ENCODE data around the gene ERO1A.

The ERO1A gene

DNA sequence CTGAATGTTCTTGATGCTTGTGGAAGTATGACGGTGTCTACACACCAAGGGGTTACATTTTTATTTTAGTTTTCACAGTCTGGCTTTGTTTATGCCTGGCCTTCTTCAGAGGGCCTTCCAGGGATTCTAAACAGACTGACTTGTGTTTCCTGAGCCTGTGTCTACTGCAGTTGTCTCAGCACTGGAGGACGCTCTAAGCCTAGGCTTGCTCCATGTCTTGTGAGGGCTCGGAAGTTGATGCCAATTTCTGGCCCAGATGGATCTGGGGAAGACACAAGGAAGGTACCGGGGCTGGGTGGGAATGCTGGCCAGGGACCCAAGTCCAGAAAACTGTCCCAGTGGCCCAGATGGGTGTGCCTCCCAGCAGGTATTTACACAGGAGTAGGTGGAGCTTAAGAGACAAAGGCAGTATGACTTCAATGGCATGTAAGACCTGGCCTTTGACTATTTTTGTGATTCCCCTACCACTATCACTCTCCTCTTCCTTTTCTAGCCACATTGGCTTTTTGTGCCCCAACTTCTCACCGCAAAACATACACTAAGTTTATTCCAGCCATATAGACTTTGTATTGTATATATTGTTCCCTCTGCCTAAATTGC is 85.8 kb downstream of the ERO1A start:
- TF ChIP-seq, protein P1, sequence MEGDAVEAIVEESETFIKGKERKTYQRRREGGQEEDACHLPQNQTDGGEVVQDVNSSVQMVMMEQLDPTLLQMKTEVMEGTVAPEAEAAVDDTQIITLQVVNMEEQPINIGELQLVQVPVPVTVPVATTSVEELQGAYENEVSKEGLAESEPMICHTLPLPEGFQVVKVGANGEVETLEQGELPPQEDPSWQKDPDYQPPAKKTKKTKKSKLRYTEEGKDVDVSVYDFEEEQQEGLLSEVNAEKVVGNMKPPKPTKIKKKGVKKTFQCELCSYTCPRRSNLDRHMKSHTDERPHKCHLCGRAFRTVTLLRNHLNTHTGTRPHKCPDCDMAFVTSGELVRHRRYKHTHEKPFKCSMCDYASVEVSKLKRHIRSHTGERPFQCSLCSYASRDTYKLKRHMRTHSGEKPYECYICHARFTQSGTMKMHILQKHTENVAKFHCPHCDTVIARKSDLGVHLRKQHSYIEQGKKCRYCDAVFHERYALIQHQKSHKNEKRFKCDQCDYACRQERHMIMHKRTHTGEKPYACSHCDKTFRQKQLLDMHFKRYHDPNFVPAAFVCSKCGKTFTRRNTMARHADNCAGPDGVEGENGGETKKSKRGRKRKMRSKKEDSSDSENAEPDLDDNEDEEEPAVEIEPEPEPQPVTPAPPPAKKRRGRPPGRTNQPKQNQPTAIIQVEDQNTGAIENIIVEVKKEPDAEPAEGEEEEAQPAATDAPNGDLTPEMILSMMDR (IDR thresholded peaks at IDR 0.05; ENCODE audit: control insufficient read depth, extremely low read depth, insufficient read depth), result no peak
- DNase-seq (ENCODE audit: low read depth), result no peak
- no peak overlapping the region for H3K4me3 ChIP-seq (ENCODE audit: low read depth, low read length)

DNA sequence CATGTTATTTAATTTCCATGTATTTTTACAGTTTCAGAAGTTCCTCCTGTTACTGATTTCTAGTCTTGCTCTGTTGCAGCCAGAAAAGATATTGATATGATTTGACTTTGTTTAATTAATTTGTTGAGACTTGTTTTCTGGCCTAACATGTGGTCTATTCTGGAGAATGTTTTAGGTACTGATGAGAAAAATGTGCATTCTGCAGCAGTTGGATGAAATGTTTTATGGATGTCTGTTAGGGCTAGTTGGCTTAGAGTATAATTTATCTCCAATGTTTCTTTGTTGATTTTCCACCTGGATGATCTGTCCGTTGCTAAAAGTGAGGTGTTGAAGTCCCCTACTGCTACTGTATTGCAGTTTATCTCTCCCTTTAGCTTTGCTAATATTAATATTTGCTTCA is 88.3 kb downstream of the ERO1A start:
- TF ChIP-seq, protein P1 (IDR thresholded peaks at IDR 0.05; ENCODE audit: control insufficient read depth, extremely low read depth, insufficient read depth), result no peak
- H3K4me3 ChIP-seq (ENCODE audit: low read depth, low read length), result no peak overlapping the region
- DNase-seq (ENCODE audit: low read depth), result no peak

DNA sequence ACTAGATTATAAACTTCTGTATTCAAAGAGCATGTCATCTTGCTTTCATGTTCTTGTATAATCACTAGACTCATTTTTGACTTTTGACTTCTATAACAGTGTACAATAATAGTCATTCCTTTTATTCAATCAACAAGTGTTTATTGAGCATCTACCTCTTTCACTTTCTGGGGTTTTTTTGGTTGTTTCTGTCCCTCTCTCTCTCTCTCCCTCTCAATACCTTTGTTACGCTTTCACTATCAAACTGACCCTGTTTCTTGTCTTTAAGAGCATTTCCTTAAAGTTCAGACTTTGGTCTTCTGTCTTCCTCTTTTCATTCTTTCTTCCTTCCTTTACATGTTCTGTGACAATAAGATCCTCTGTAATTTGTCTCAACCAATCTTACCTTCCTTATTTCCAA is 93.2 kb downstream of the ERO1A start:
- TF ChIP-seq, protein P1 (IDR thresholded peaks at IDR 0.05; ENCODE audit: control insufficient read depth, extremely low read depth, insufficient read depth), result no peak
- no peak overlapping the region for H3K4me3 ChIP-seq (ENCODE audit: low read depth, low read length)
- no peak for DNase-seq (ENCODE audit: low read depth)

DNA sequence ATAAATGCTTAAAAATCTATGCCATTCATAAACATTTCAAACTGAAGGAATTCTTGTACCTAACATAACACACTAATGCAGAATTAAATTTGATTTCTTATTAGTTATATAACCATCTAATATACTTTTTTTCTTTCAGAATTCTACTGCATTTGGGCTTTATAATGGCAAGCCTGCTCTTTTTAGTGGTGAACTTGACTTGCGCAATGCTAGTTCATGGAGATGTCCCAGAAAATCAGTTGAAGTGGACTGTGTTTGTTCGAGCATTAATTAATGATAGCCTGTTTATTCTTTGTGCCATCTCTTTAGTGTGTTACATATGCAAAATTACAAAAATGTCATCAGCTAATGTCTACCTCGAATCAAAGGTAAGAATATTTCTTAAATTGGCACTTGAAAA is 95.4 kb downstream of the ERO1A start:
- no peak for DNase-seq (ENCODE audit: low read depth)
- no peak overlapping the region for H3K4me3 ChIP-seq (ENCODE audit: low read depth, low read length)
- TF ChIP-seq, protein P1 (IDR thresholded peaks at IDR 0.05; ENCODE audit: control insufficient read depth, extremely low read depth, insufficient read depth), result no peak

DNA sequence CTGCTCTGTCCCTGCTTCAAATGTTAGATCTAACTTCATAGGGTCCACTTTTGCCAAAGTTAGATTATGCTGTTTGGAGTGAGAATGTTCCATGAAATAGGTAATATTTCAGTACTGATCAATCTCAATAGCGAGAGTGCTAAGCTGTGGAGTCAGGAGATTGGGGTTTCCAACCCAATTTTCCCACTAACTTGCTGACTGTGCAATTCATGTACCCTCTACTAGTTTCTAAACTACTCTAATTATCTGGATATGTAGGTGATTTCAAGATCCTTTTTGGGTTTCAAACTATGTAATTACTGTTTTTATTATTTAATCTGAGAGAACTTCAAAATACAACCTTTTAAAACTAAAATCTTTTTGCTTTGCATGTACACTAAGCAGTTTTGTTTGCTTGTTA is 96.8 kb downstream of the ERO1A start:
- H3K4me3 ChIP-seq (ENCODE audit: low read depth, low read length), result no peak overlapping the region
- DNase-seq (ENCODE audit: low read depth), result no peak
- TF ChIP-seq, protein P1 (IDR thresholded peaks at IDR 0.05; ENCODE audit: control insufficient read depth, extremely low read depth, insufficient read depth), result no peak

DNA sequence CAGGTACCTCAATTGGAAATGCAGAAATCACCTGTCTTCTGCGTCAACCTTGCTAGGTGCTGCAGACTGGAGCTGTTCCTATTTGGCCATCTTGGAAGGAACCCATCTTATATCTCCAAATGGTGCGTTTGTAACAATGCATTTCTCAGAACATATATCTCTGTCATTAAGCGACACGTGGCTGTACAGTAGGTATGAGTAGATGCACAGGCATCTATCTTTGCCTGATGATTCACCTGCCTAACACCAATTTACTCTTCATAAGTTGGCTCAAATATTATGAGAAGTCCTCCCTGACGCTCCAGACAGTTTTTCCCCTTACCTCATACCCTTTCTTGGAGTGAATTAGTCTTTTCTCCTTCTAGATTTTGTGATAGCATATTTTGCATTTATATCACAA is 98.5 kb downstream of the ERO1A start:
- TF ChIP-seq, protein P1 (IDR thresholded peaks at IDR 0.05; ENCODE audit: control insufficient read depth, extremely low read depth, insufficient read depth), result no peak
- no peak for DNase-seq (ENCODE audit: low read depth)
- no peak overlapping the region for H3K4me3 ChIP-seq (ENCODE audit: low read depth, low read length)

DNA sequence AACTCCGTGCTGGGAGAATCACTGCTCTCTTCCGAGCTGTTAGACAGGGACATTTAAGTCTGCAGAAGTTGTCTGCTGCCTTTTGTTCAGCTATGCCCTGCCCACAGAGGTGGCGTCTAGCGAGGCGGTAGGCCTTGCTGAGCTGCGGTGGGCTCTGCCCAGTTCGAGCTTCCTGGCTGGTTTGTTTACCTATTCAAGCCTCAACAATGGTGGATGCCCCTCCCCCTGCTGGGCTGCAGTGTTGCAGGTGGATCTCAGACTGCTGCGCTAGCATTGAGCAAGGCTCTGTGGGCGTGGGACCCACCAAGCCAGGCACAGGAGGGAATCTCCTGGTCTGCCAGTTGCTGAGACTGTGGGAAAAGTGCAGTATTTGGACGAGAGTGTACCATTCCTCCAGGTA is 99.0 kb downstream of the ERO1A start:
- no peak overlapping the region for H3K4me3 ChIP-seq (ENCODE audit: low read depth, low read length)
- DNase-seq (ENCODE audit: low read depth), result no peak
- TF ChIP-seq, protein P1 (IDR thresholded peaks at IDR 0.05; ENCODE audit: control insufficient read depth, extremely low read depth, insufficient read depth), result no peak
